BLaER1 treated with 17β-estradiol and CSF1 and Interleukin-3, amounts not matched to agents 10 nM and 100 nM (cell line): Measurements from ENCODE around the gene ILKAP.

Source experiments
- H3K27ac ChIP-seq, 11 experiments: shearing (Covaris generic); formaldehyde crosslinking; 2 replicates each; pipeline ENCODE4 v1.8.1; 2022
- H3K27me3 ChIP-seq, 11 experiments: shearing (Covaris generic); formaldehyde crosslinking; 2 replicates each; pipeline ENCODE4 v1.8.1; 2022
- H3K36me3 ChIP-seq, 11 experiments: shearing (Covaris generic); formaldehyde crosslinking; 2 replicates each; pipeline ENCODE4 v1.8.1; 2022
- H3K4me1 ChIP-seq, 10 experiments: shearing (Covaris generic); formaldehyde crosslinking; 2 replicates each; pipeline ENCODE4 v1.8.1; 2022
- H3K4me2 ChIP-seq, 11 experiments: shearing (Covaris generic); formaldehyde crosslinking; 2 replicates each; pipeline ENCODE4 v1.8.1; 2022
- H3K4me3 ChIP-seq, 10 experiments: shearing (Covaris generic); formaldehyde crosslinking; 2 replicates each; pipeline ENCODE4 v1.8.1; 2022
- H3K9ac ChIP-seq, 11 experiments: shearing (Covaris generic); formaldehyde crosslinking; 2 replicates each; pipeline ENCODE4 v1.8.1; 2022
- H3K9me3 ChIP-seq, 11 experiments: shearing (Covaris generic); formaldehyde crosslinking; replicated peaks in 1 of 11; 2 replicates each; pipeline ENCODE4 v1.8.1; 2022
- H4K20me1 ChIP-seq, 11 experiments: shearing (Covaris generic); formaldehyde crosslinking; 2 replicates each; pipeline ENCODE4 v1.8.1; 2022
- Cebpa-rat ChIP-seq, 11 experiments: shearing (Covaris generic); IDR thresholded peaks; 2 replicates each; pipeline ENCODE4 v1.8.1; 2022

The ILKAP gene, protein sequence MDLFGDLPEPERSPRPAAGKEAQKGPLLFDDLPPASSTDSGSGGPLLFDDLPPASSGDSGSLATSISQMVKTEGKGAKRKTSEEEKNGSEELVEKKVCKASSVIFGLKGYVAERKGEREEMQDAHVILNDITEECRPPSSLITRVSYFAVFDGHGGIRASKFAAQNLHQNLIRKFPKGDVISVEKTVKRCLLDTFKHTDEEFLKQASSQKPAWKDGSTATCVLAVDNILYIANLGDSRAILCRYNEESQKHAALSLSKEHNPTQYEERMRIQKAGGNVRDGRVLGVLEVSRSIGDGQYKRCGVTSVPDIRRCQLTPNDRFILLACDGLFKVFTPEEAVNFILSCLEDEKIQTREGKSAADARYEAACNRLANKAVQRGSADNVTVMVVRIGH

DNA sequence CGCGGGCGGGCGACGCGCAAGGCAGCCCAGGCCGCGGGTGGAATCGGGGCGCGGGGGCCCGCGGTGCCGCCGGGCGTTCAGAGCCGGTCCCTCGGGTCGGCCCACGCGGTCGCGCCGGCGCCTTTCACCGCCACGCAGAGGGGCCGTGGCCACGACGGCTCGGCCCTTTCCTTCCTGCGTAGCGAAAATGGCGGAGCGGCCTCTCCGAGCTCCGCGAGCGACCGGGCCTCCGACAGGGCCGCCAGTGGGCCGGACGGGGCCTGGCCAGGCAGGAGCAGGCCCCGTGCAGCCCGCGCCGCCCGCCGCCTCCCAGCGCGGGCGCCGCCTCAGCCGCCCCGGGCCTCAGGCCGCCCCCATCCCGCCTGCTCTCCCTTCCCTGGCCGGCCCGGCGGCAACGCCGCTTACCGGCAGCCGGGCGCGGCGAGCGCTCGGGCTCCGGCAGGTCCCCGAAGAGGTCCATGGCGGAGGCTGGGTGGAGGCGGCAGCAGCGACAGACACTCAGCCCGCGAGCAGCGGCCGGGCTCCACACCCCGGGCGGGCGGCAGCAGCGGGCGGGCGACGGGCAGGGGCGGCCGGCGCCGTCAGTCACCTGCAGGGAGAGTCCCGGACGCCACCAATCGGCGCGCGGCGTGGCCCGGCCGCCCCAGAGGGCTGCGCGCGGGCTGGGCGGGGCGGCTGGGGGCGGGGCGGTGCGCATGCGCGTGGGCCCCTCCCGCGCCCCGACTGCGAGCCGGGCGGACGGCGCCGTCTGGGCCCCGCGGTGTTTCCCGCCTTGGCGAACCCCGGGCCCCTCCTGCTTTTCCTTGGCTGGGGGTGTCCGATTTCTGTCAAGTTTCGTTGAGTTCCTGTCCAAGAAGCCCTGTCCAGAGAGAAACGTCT is at the start of gene ILKAP:
ILKAP (minus strand) TSS at position 602 of the 879 bp plus-strand sequence; CDS start at position 460, 142 bp downstream.
- Histone ChIP-seq H3K27me3 (no peaks in the 10 kb centered on the region), H3K36me3 (peaks cover 0 to 30% (median 6%) of the 10 kb centered on the region in 11 experiments; a peak in 9 of 22 replicates), H3K4me1 (peaks cover 30 to 43% (median 31%) of the 10 kb centered on the region in 10 experiments), H3K4me2 (peak within 1 kb of the TSS; percentile 88 to 98 (median 96)), H3K27ac (peak within 1 kb of the TSS; percentile 90 to 99 (median 96)), H3K9ac (peak within 1 kb of the TSS; percentile 94 to 99 (median 98)), H4K20me1 (peaks cover 41 to 51% (median 49%) of the 10 kb centered on the region in 11 experiments), H3K4me3 (peak within 1 kb of the TSS; percentile 87 to 98 (median 98)), H3K9me3 (no peaks in the 10 kb centered on the region)
- no peak for TF ChIP-seq Cebpa-rat (IDR thresholded peaks at IDR 0.05)

DNA sequence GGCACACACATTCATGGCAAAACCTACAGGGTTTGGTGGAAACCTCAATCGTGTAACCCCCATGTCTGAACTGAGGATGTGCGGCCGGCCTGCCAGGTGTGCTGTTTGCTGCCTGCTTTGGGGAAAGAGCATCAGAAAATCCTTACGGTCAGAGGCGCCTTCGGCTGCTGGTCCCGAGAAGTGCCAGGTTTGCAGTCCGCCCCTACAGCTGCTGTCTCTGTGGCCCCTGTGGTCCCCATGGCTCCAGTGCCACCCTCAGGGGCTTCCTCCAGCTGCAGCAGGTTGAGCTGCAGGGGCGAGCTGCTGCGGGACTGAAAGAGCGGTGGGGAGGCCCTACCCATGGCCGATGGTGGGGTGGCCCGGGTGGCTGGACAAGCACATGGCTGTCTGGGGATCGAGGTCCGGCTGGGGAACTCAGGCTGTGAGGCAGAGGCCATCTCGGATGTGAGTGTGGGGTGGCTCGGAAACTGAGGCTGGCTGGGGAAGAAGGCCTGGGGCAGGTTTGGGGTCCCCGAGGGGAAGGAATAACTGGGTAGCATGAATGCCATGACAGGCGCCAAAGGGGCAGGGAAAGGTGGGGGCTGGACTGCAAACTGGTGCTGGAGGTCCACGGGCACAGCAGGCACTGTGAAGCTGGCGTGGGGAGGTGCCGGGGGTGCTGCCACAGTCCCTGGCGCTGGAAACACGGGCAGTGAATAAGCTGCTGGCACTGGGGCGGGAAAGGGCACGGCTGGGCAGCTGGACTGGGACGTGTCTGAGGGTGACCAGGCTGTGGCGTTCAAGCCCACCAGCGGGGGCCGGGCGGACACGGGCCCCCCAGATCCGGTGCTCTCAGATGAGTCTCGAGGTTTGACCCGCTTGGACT is 49.5 kb upstream of the ILKAP start:
- Histone ChIP-seq H3K27me3 (no peaks in the 10 kb centered on the region), H3K4me3 (no peak overlapping the region), H3K27ac (no peak overlapping the region), H3K4me2 (no peak overlapping the region), H3K4me1 (peaks cover 0 to 46% (median 36%) of the 10 kb centered on the region in 10 experiments; a peak in 17 of 20 replicates), H3K9ac (no peak overlapping the region), H4K20me1 (peaks cover 0 to 29% (median 7%) of the 10 kb centered on the region in 11 experiments; a peak in 10 of 22 replicates), H3K36me3 (peaks cover 68 to 92% (median 88%) of the 10 kb centered on the region in 11 experiments), H3K9me3 (no peaks in the 10 kb centered on the region)
- TF ChIP-seq Cebpa-rat (IDR thresholded peaks at IDR 0.05): no peak

DNA sequence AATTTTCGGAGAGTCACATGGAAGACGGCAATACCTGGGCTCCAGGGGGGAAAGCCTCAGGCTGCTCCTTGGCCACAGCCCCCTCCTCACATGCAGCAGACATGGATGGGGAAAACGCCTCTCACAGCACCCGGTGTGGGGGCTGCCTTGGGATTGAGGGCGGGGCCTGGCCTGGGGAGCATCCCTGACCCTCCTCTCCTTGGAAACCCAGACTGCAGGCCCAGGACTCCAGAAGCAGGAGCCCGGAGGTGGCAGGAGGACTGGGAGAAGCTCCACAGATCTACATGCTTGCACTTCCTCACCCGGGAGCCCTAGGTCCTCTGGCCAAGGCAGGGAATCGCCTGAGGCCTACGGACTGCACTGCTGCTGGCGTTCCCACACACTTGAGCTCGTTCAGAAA is 48.5 kb upstream of the ILKAP start:
- Histone ChIP-seq H3K4me1 (peaks cover 0 to 49% (median 35%) of the 10 kb centered on the region in 10 experiments; a peak in 17 of 20 replicates), H3K36me3 (peaks cover 64 to 92% (median 88%) of the 10 kb centered on the region in 11 experiments), H3K27me3 (no peaks in the 10 kb centered on the region), H4K20me1 (peaks cover 0 to 27% (median 7%) of the 10 kb centered on the region in 11 experiments; a peak in 10 of 22 replicates), H3K9me3 (no peaks in the 10 kb centered on the region), H3K4me2 (no peak overlapping the region), H3K4me3 (no peak overlapping the region), H3K9ac (no peak overlapping the region), H3K27ac (no peak overlapping the region)
- no peak for TF ChIP-seq Cebpa-rat (IDR thresholded peaks at IDR 0.05)

GRCh38 chr2:238251331-238251730 is 47.8 kb upstream of the ILKAP start:
- no peaks in the 10 kb centered on the region for H3K27me3 ChIP-seq
- H3K4me3 ChIP-seq: no peak overlapping the region
- TF ChIP-seq Cebpa-rat (IDR thresholded peaks at IDR 0.05): no peak
- peaks cover 64 to 93% (median 89%) of the 10 kb centered on the region in 11 experiments for H3K36me3 ChIP-seq
- H3K4me1 ChIP-seq: peaks cover 0 to 47% (median 31%) of the 10 kb centered on the region in 10 experiments; a peak in 17 of 20 replicates
- no peak overlapping the region for H3K27ac ChIP-seq
- H3K4me2 ChIP-seq: no peak overlapping the region
- H4K20me1 ChIP-seq: peaks cover 0 to 25% (median 7%) of the 10 kb centered on the region in 11 experiments; a peak in 10 of 22 replicates
- no peaks in the 10 kb centered on the region for H3K9me3 ChIP-seq
- 0 out of 22 replicates have a peak overlapping the region, but pooled peaks of 1 of the 11 experiments have one; percentile 18 for H3K9ac ChIP-seq

DNA sequence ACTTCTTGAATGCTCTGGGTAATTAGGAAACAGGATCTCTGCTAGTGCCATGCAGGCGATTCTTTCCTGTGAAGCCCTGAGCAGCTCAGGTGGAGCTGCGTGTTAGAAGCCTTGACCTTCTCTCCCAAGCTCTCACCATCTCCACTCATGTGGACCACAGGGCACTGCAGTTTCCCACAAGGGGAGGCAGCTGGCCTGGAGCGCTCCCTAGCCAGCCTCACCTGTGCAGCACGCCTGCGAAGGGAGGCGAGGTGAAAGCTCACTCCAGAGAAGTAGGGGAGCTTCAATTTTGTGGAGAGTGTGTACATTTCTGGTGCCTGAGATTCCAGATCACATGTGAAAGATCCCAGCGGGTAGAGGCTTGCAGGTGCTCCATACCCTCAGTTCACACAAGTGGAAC is 47.4 kb upstream of the ILKAP start:
- H3K4me2 ChIP-seq: no peak overlapping the region
- H3K36me3 ChIP-seq: peaks cover 63 to 93% (median 89%) of the 10 kb centered on the region in 11 experiments
- H3K27ac ChIP-seq: no peak overlapping the region
- H3K27me3 ChIP-seq: no peaks in the 10 kb centered on the region
- no peak for TF ChIP-seq Cebpa-rat (IDR thresholded peaks at IDR 0.05)
- peaks cover 0 to 47% (median 30%) of the 10 kb centered on the region in 10 experiments; a peak in 17 of 20 replicates for H3K4me1 ChIP-seq
- H3K9ac ChIP-seq: 0 out of 22 replicates have a peak overlapping the region, but pooled peaks of 1 of the 11 experiments have one; percentile 18
- no peak overlapping the region for H3K4me3 ChIP-seq
- H3K9me3 ChIP-seq: no peaks in the 10 kb centered on the region
- H4K20me1 ChIP-seq: peaks cover 0 to 25% (median 3%) of the 10 kb centered on the region in 11 experiments; a peak in 9 of 22 replicates

DNA sequence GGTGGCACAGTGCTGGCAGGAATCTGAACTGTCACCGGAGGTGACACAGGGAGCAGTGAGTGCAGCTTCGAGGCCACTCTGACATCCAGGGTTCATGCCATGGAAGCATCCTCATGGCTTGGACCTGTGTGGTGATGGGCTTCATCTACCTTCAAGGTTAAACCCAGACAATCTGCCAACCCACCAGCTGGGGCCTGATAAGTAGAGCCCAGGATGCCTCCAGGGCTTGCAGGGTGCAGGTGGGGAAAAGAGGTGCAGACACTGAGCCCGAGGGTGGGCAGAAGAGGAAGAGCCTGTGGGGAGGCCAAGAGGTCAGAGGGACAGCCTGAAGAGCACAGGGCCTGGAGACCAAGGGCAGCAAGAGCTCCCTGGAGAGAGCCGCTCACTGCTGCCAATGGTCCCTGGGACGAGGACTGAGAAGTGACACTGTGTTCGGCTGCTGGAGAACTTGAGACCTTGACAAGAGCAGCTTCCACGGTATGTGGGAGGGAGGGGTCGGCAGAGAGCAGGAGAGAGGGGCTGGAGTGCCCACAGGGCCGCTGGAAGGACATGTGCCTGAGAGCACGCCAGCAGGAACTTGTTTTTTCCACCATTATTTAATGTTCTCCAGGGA is 44.5 kb upstream of the ILKAP start:
- peaks cover 0 to 56% (median 35%) of the 10 kb centered on the region in 10 experiments; a peak in 18 of 20 replicates for H3K4me1 ChIP-seq
- H3K36me3 ChIP-seq: peaks cover 45 to 79% (median 70%) of the 10 kb centered on the region in 11 experiments
- no peaks in the 10 kb centered on the region for H3K27me3 ChIP-seq
- H4K20me1 ChIP-seq: peaks cover 0 to 10% (median 0%) of the 10 kb centered on the region in 11 experiments; a peak in 4 of 22 replicates
- H3K27ac ChIP-seq: peak overlapping the region in 2 of 11 experiments; percentile 12 to 26; a peak in 3 of 22 replicates
- H3K4me3 ChIP-seq: no peak overlapping the region
- no peaks in the 10 kb centered on the region for H3K9me3 ChIP-seq
- no peak for TF ChIP-seq Cebpa-rat (IDR thresholded peaks at IDR 0.05)
- no peak overlapping the region; a peak in 1 of 22 replicates for H3K9ac ChIP-seq
- H3K4me2 ChIP-seq: peak overlapping the region in 4 of 11 experiments; percentile 11 to 34 (median 26); a peak in 5 of 22 replicates

GRCh38 chr2:238247002-238247822 is 43.7 kb upstream of the ILKAP start:
- peak in 3 of 11 experiments; percentile 21 to 60 (median 36); a peak in 3 of 22 replicates for TF ChIP-seq Cebpa-rat (IDR thresholded peaks at IDR 0.05)
- H3K4me2 ChIP-seq: no peak overlapping the region
- no peak overlapping the region for H3K27ac ChIP-seq

More at GRCh38 chr2:238247002-238247822, 43.7 kb upstream of the ILKAP start:
- H3K27me3 ChIP-seq: 0 out of 22 replicates have a peak, but pooled peaks cover 0 to under 1% (median 0%) of the 10 kb centered on the region in 11 experiments
- H3K9me3 ChIP-seq: no peaks in the 10 kb centered on the region
- no peak overlapping the region for H3K9ac ChIP-seq
- no peak overlapping the region for H3K4me3 ChIP-seq
- peaks cover 37 to 71% (median 63%) of the 10 kb centered on the region in 11 experiments for H3K36me3 ChIP-seq
- peaks cover 7 to 63% (median 42%) of the 10 kb centered on the region in 10 experiments for H3K4me1 ChIP-seq
- H4K20me1 ChIP-seq: peaks cover 0 to 10% (median 0%) of the 10 kb centered on the region in 11 experiments; a peak in 4 of 22 replicates
